GM23248 (cell line): ENCODE data around the gene RNU2-63P.

Experiments
- EZH2 ChIP-seq: fragments of 200-600 bp; sonication (generic); IDR thresholded peaks from 2 replicates; pipeline ENCODE4 v1.6.1; 2018; ENCODE audit warnings: antibody characterized with exemption, mild to moderate bottlenecking; ENCODE audit not compliant: insufficient read depth, poor library complexity, severe bottlenecking
- EZH2phosphoT487 ChIP-seq: fragments of 200-600 bp; sonication (generic); IDR thresholded peaks from 2 replicates; pipeline ENCODE4 v1.6.1; 2018; ENCODE audit warnings: antibody characterized with exemption, moderate library complexity, mild to moderate bottlenecking, low read depth; ENCODE audit not compliant: insufficient read depth

- no peak for TF ChIP-seq EZH2
- TF ChIP-seq EZH2phosphoT487, result no peak
These were observed 39.2 kb upstream of the RNU2-63P start, which contains the start of gene KRCC1 for GRCh38 chr2:88055371-88056128.
